Heart left ventricle (tissue), 16 donors: Measurements from ENCODE around the gene CLCN3. TPM values are rescaled to one million over a fixed set of nuclear protein-coding genes. Genes with fewer than 3 reads are reported as not detected.
A peak's percentile ranks its signal among the peaks of the same experiment; 100 is the strongest.

Experiments
- ATAC-seq, 4 donors: fragments of 200-7000 bp; cut with Tn5 transposase; one replicate each; pipeline ENCODE4 v1.9.1; 2020 to 2022; ENCODE audit warnings: moderate library complexity in 4 of 4, mild to moderate bottlenecking in 3 of 4, moderate number of reproducible peaks in 1 of 4
- DNase-seq, 5 donors: peaks; one replicate each; pipeline ENCODE4 v3.0.0-alpha.2; 2020
- H3K27ac ChIP-seq, 12 donors: fragments of 200-600 bp; sonication (generic) in 4 of 12; one replicate each; pipeline versions ENCODE4 v1.5.0 to v1.8.0; 2016 to 2022; ENCODE audit warnings: mild to moderate bottlenecking in 2 of 12
- H3K27me3 ChIP-seq, 9 donors: fragments of 200-600 bp; sonication (generic) in 2 of 9; one replicate each; pipeline versions ENCODE4 v1.5.1 to v1.8.0; 2016 to 2022; ENCODE audit warnings: mild to moderate bottlenecking in 3 of 9
- H3K36me3 ChIP-seq, 9 donors: fragments of 200-600 bp; sonication (generic) in 2 of 9; one replicate each; pipeline versions ENCODE4 v1.5.0 to v1.8.0; 2018 to 2022; ENCODE audit warnings: mild to moderate bottlenecking in 2 of 9
- H3K4me1 ChIP-seq, 12 donors: fragments of 200-600 bp; sonication (generic) in 4 of 12; one replicate each; pipeline versions ENCODE4 v1.5.0 to v1.8.0; 2016 to 2022; ENCODE audit warnings: mild to moderate bottlenecking in 3 of 12
- H3K4me3 ChIP-seq, 12 donors: fragments of 200-600 bp; sonication (generic) in 4 of 12; one replicate each; pipeline versions ENCODE4 v1.5.0 to v1.8.0; 2017 to 2022; ENCODE audit warnings: mild to moderate bottlenecking in 9 of 12, moderate library complexity in 4 of 12
- H3K9me3 ChIP-seq, 12 donors: fragments of 200-600 bp; sonication (generic) in 4 of 12; one replicate each; pipeline versions ENCODE4 v1.5.0 to v1.8.0; 2016 to 2022; ENCODE audit warnings: mild to moderate bottlenecking in 1 of 12
- POLR2A ChIP-seq, 2 donors: fragments of 450-650 bp; IDR thresholded peaks; one replicate each; pipeline ENCODE4 v1.6.1; 2017; ENCODE audit warnings: antibody characterized with exemption in 2 of 2, mild to moderate bottlenecking in 2 of 2, moderate library complexity in 2 of 2
- WGBS, 4 donors: extraction: QIAGEN DNeasy Blood & Tissue Kit in 2 of 4; methylation state at CpG; one replicate each; pipeline versions ENCODE4 v1.1.5 to v1.1.7; 2013 to 2018; 5-methylcytosine and 5-hydroxymethylcytosine counted together
- intact Hi-C, 10 donors: fragments of 100-400 bp; cut with DNase I; formaldehyde crosslinking; loops; one replicate each; pipeline versions ENCODE4 v1.11.1 to v1.14.2; 2022
- polyA plus RNA-seq, 2 donors: library from polyadenylated mRNA; stranded (reverse); fragments of 200-250 nt; gene quantifications; one replicate each; pipeline ENCODE4 v1.2.3, GENCODE V29; 2013
- total RNA-seq, 9 donors: library from RNA; depleted of rRNA in 2 of 9; stranded (reverse); fragments of >200 nt in 2 of 9; fragmentation: NEBNext Ultra II Directional in 3 of 9; extraction: Animal tissue kit (Norgen Biotek cat#: 25700) in 3 of 9; gene quantifications; one replicate each; pipeline versions ENCODE4 v1.1.0 to v1.2.4, GENCODE V29; 2016 to 2023
- TF ChIP-seq, protein P1 (sequence below), 12 donors: fragments of 200-600 bp; sonication (generic) in 4 of 12; IDR thresholded peaks; one replicate each; pipeline versions ENCODE4 v1.5.0 to v1.8.0; 2018 to 2022; ENCODE audit warnings: antibody characterized with exemption in 12 of 12, mild to moderate bottlenecking in 5 of 12
- donor health status: ischemic (EF 13 %, LVEDD 7.1; RV severe dilation, severe dysfunction).
- donor health status: healthy with polysubstance abuse.
- donor health status: DM: no; HTN: yes; CAD: no.
- donor health status: DM: no; HTN: no; CAD: no.
- donor health status: ischemic (EF 25% LVEDD 6.9; RV normal size, moderate dysfunction).
- donor health status: ischemic (EF 25% LVEDD 5.7; RV mildly dilated, moderate dysfunction).
- donor health status: healthy.
- donor health status: DM: yes; HTN: yes; CAD: no.
- donor health status: ischemic (EF 35%, LVEDD 5.7; RV mildly dilated, moderate dysfunction).
- donor health status: nonischemic (EF 11% LVEDD 7.7; RV severe dilation, severe dysfunction).
- donor health status: DM: yes; HTN: yes; CAD: no.
- donor health status: PGD.
- donor health status: ischemic (EF 29% LVEDD 5.4; RV normal size, mild dysfunction).
- donor health status: nonischemic (EF 23%, LVEDD 6.1; RV moderate dilation, normal function).

CLCN3 gene
- total and polyA plus RNA-seq, 11 donors: 17.4 to 86.2 (median 57.4) TPM

DNA sequence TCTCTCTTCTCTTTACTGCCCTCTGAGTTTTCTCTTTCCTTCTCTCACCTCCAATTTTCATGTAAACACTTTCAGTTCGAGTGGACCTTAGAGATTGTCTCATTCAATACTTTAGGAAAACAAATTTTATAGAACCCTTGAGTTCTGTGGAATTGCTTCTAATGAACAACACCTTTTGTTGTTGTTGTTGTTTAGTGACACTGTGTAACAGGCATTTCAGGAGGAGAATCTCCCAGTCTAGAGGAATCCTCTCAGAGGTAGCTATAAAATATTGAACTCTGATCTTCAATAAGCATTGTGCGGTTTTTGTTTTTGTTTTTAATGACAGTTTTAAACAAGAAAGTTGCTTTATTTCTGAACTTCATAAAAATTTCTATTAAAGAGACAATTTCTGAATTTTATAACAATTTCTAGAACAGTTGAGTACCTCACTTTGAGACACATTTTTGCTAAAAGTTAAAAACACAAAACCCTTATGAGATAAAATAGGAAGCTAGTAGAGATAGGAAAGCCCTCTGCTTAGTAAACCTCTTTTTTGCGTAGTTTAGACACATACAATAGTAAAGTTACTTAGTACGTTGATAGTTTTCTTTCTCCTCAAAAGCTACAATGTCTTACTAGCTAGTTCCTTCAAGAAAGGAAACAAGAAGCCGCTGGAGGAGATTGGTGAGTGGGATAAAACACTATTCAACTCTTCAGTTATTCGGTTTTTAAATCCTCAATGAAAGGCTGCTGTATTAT, 38.8 kb downstream of the CLCN3 start:
- ATAC-seq: no peak
- Histone ChIP-seq H3K4me3 (peak overlapping the region in 10 of 12 donors; percentile 13 to 61 (median 54)), H3K27me3 (no peaks in the 10 kb centered on the region), H3K27ac (peak overlapping the region; percentile 67 to 89 (median 85)), H3K9me3 (no peaks in the 10 kb centered on the region), H3K36me3 (no peaks in the 10 kb centered on the region), H3K4me1 (peaks cover 0 to 35% (median 23%) of the 10 kb centered on the region in 12 donors)
- intact Hi-C loops: loop anchor here in 1 of 10 donors (2.0 kb wide), 1 partner anchor 38 kb away; the partner anchor contains the start of gene CLCN3
- DNase-seq: no peak
- 56 to 63% (median 60%) methylated on average over 6 of the region's 6 CpGs for WGBS, 4 donors
- TF ChIP-seq, protein P1, sequence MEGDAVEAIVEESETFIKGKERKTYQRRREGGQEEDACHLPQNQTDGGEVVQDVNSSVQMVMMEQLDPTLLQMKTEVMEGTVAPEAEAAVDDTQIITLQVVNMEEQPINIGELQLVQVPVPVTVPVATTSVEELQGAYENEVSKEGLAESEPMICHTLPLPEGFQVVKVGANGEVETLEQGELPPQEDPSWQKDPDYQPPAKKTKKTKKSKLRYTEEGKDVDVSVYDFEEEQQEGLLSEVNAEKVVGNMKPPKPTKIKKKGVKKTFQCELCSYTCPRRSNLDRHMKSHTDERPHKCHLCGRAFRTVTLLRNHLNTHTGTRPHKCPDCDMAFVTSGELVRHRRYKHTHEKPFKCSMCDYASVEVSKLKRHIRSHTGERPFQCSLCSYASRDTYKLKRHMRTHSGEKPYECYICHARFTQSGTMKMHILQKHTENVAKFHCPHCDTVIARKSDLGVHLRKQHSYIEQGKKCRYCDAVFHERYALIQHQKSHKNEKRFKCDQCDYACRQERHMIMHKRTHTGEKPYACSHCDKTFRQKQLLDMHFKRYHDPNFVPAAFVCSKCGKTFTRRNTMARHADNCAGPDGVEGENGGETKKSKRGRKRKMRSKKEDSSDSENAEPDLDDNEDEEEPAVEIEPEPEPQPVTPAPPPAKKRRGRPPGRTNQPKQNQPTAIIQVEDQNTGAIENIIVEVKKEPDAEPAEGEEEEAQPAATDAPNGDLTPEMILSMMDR (IDR thresholded peaks at IDR 0.05): no peak
- no peak for TF ChIP-seq POLR2A (IDR thresholded peaks at IDR 0.05)

DNA sequence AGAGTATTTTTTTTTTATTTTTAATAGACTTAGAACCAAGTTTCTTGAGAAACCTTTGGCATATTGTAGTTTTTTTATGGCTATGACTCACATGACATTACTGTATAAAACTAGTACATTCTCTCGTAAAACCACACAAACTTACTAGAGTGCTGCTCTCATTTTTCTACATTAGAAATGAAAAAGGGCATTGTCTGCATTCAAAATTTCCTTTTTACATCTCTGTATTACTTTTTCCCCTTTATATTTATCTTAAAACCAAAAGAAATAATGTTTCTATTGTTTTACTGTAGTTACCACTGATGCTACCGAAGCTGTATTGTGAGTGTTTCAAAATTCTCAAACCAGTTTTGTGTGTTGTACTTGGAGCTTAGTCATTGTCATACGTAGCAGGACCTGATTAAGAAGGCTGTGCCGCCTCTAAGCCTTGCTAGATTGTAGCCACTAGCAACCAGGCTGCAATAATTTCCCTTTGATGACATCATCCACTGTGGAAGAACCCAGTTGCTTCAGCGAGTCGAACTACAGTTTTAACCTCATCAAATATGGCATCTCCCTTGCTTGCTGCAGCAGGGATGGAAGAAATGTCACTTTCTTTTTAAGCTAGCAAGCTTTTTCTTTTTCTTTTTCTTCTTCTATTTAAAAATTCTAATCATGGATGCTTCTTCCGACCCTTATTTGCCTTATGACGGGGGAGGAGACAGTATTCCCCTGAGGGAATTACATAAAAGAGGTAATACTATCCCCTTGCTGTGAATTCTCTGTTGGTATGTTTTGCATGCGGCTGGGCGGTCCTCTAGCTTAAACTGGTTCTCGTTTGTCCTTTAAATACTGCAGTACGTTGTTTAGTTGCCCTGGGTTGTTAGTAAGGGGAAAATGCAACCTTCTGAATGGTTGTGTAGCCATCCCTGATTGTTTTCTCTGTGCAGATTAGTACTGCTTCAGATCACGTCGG, 39.6 kb downstream of the CLCN3 start:
- peak; percentile 96 to 99 (median 98) for ATAC-seq
- WGBS, 4 donors: 4 to 5% (median 5%) methylated on average over 14 of the region's 14 CpGs
- H3K36me3 ChIP-seq: no peaks in the 10 kb centered on the region
- H3K4me1 ChIP-seq: peaks cover 0 to 43% (median 31%) of the 10 kb centered on the region in 12 donors
- intact Hi-C loops: loop anchor here in 8 of 10 donors (1.0 to 5.0 kb wide), 3 partner anchors 38 to 40 kb away; partner anchors contain the start of gene CLCN3 (in 8 of the 8)
- H3K27me3 ChIP-seq: no peaks in the 10 kb centered on the region
- H3K9me3 ChIP-seq: no peaks in the 10 kb centered on the region
- peak in 4 of 5 donors; percentile 75 to 86 (median 81) for DNase-seq
- peak in 1 of 2 donors; percentile 56 for TF ChIP-seq POLR2A (IDR thresholded peaks at IDR 0.05)
- TF ChIP-seq, protein P1 (IDR thresholded peaks at IDR 0.05): no peak
- peak overlapping the region; percentile 67 to 89 (median 85) for H3K27ac ChIP-seq
- H3K4me3 ChIP-seq: peak overlapping the region; percentile 9 to 61 (median 53)

DNA sequence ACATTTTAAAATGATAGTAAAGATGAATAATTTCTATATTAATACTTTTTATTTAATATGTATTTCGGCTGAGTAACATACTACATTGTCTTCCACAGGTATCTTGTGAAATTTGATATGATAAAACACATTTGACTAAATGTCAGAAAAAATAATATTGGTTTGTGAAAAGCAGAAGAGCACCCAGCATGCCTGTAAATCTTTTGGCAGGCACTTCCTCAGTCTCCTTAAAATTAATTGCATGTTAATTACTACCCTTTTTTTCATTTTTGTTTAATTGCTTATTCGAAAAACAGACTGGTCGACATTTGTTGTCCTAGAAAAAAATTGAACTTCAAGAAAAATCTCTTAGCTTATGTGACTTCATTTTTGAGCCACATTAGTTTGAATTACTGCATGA, 40.6 kb downstream of the CLCN3 start:
- ATAC-seq (no peak), DNase-seq (no peak)
- intact Hi-C loops: loop anchor here in 7 of 10 donors (1.0 to 5.0 kb wide), 3 partner anchors 39 to 41 kb away; partner anchors contain the start of gene CLCN3 (in 7 of the 7)
- Histone ChIP-seq H3K9me3 (no peaks in the 10 kb centered on the region), H3K27ac (peak overlapping the region; percentile 67 to 89 (median 85)), H3K4me3 (peak overlapping the region; percentile 9 to 61 (median 53)), H3K27me3 (no peaks in the 10 kb centered on the region), H3K36me3 (no peaks in the 10 kb centered on the region), H3K4me1 (peaks cover 0 to 51% (median 37%) of the 10 kb centered on the region in 12 donors)
- TF ChIP-seq POLR2A (IDR thresholded peaks at IDR 0.05): no peak
- TF ChIP-seq, protein P1 (IDR thresholded peaks at IDR 0.05): no peak
- WGBS, 4 donors: 43 to 51% (median 48%) methylated on average over 3 of the region's 3 CpGs
